GM12875 (cell line): ENCODE results near the gene PIAS4.
"Not testable (repeated sequence)": the region's sequence is repeated elsewhere in the genome, so short reads cannot be mapped to it uniquely, and the experiment has no call there.

Experiments
- H3K4me3 ChIP-seq: one replicate; pipeline ENCODE4 v1.5.1; 2011; ENCODE audit warnings: low read depth, low read length, control low read depth
- CTCF ChIP-seq: IDR thresholded peaks from 2 replicates; pipeline ENCODE4 v1.5.1; 2011; ENCODE audit warnings: low read depth, mild to moderate bottlenecking, control low read depth, inconsistent platforms, low read length, moderate library complexity, borderline replicate concordance; ENCODE audit not compliant: insufficient read depth

The PIAS4 gene

GRCh38 chr19:3964256-3965194 is 43.0 kb upstream of the PIAS4 start:
- no peak for TF ChIP-seq CTCF
- H3K4me3 ChIP-seq = no peak overlapping the region

- no peak for TF ChIP-seq CTCF
- no peak overlapping the region for H3K4me3 ChIP-seq
Measured at GRCh38 chr19:3966051-3967017, 41.2 kb upstream of the PIAS4 start.

GRCh38 chr19:3967983-3968382 is 39.6 kb upstream of the PIAS4 start:
- H3K4me3 ChIP-seq = not testable (repeated sequence)

- no peak overlapping the region for H3K4me3 ChIP-seq
- no peak for TF ChIP-seq CTCF
Measured at GRCh38 chr19:3968556-3969434, 38.7 kb upstream of the PIAS4 start.

- TF ChIP-seq CTCF = no peak
- peak overlapping the region; percentile 92 for H3K4me3 ChIP-seq
Measured at GRCh38 chr19:3969435-3970312, 37.9 kb upstream of the PIAS4 start.

- H3K4me3 ChIP-seq = peak overlapping the region; percentile 92
- TF ChIP-seq CTCF = no peak
Measured at GRCh38 chr19:3970313-3970807, 37.2 kb upstream of the PIAS4 start.
